PFSK-1 (cell line): Measurements from ENCODE around the gene CBY2.

Experiments used
- FOXP2 ChIP-seq: optimal IDR thresholded peaks from 2 replicates; pipeline ENCODE3; 2011; ENCODE audit warnings: borderline replicate concordance, control low read depth, inconsistent platforms; ENCODE audit not compliant: insufficient read depth; ENCODE audit errors: extremely low read length, extremely low read depth
- POLR2AphosphoS5 ChIP-seq: IDR thresholded peaks from 2 replicates; pipeline ENCODE4 v1.6.1; 2012; ENCODE audit warnings: low read depth, mild to moderate bottlenecking, control low read depth, low read length, moderate library complexity
- REST ChIP-seq, 2 experiments: IDR thresholded peaks; 2 replicates each; pipeline versions ENCODE4 v1.6.1 to v1.8.0; 2011 to 2012; ENCODE audit warnings: low read depth in 2 of 2, low read length in 2 of 2, control low read depth in 1 of 2, inconsistent platforms in 1 of 2, mild to moderate bottlenecking in 1 of 2, moderate library complexity in 1 of 2; ENCODE audit not compliant: insufficient read depth in 1 of 2
- SIN3A ChIP-seq: IDR thresholded peaks from 2 replicates; pipeline ENCODE4 v1.6.1; 2012; ENCODE audit warnings: mild to moderate bottlenecking, low read length, moderate library complexity, borderline replicate concordance; ENCODE audit not compliant: insufficient read depth
- TAF1 ChIP-seq: IDR thresholded peaks from 2 replicates; pipeline ENCODE4 v1.6.1; 2012; ENCODE audit warnings: low read length, control low read depth, borderline replicate concordance; ENCODE audit not compliant: insufficient read depth

CBY2 gene

GRCh38 chr13:45681113-45681512 lies 21.0 kb upstream of the CBY2 start:
- TF ChIP-seq TAF1 (no peak), REST (IDR thresholded peaks at IDR 0.05; ENCODE audit: insufficient read depth in 1 of 2, low read depth in 2 of 2, low read length in 2 of 2) (no peak), SIN3A (no peak), POLR2AphosphoS5 (no peak), FOXP2 (no peak)

GRCh38 chr13:45682494-45683008 lies 19.6 kb upstream of the CBY2 start:
- TF ChIP-seq FOXP2 (no peak), TAF1 (no peak)

- TF ChIP-seq TAF1 (no peak), SIN3A (no peak)
Measured at GRCh38 chr13:45683701-45684100, 18.4 kb upstream of the CBY2 start.

- TF ChIP-seq FOXP2 (no peak), TAF1 (no peak), SIN3A (no peak), POLR2AphosphoS5 (no peak), REST (IDR thresholded peaks at IDR 0.05; ENCODE audit: insufficient read depth in 1 of 2, low read depth in 2 of 2, low read length in 2 of 2) (no peak)
Measured at GRCh38 chr13:45688577-45688976, 13.5 kb upstream of the CBY2 start.

- TF ChIP-seq REST (IDR thresholded peaks at IDR 0.05; ENCODE audit: insufficient read depth in 1 of 2, low read depth in 2 of 2, low read length in 2 of 2) = no peak
- no peak for TF ChIP-seq FOXP2
- no peak for TF ChIP-seq SIN3A
Measured at GRCh38 chr13:45690636-45691035, 11.5 kb upstream of the CBY2 start.

- TF ChIP-seq TAF1 = no peak
- no peak for TF ChIP-seq POLR2AphosphoS5
- no peak for TF ChIP-seq REST (IDR thresholded peaks at IDR 0.05; ENCODE audit: insufficient read depth in 1 of 2, low read depth in 2 of 2, low read length in 2 of 2)
- TF ChIP-seq FOXP2 = no peak
- no peak for TF ChIP-seq SIN3A
Measured at GRCh38 chr13:45691251-45691650, 10.9 kb upstream of the CBY2 start.
